Astrocyte of the spinal cord (primary cell): ENCODE measurements around the gene RBMS3.
A peak's percentile ranks its signal among the peaks of the same experiment; 100 is the strongest.
"Not testable (repeated sequence)": the region's sequence is repeated elsewhere in the genome, so short reads cannot be mapped to it uniquely, and the experiment has no call there.

ENCODE experiments used
- DNase-seq: peaks from one replicate; pipeline ENCODE4 v3.0.0; 2011; ENCODE audit warnings: low read depth, low spot score
- H3K4me3 ChIP-seq: 2 replicates; pipeline ENCODE4 v1.5.1; 2011; ENCODE audit warnings: low read depth, mild to moderate bottlenecking, low read length, moderate library complexity
- CTCF ChIP-seq: IDR thresholded peaks from 2 replicates; pipeline ENCODE4 v1.5.1; 2012; ENCODE audit warnings: low read depth, mild to moderate bottlenecking, low read length, inconsistent platforms
- in situ Hi-C: cut with HindIII; loops from 2 replicates; pipeline ENCODE4 v1.10.0; 2017; ENCODE audit warnings: low sequenced_read_pairs

Gene RBMS3

GRCh38 chr3:29649815-29650547 lies 369.1 kb downstream of the RBMS3 start:
- DNase-seq: peak; percentile 72
- H3K4me3 ChIP-seq: no peak overlapping the region
- TF ChIP-seq CTCF: no peak
- in situ Hi-C loops: no loop called here

GRCh38 chr3:29653680-29654079 lies 372.8 kb downstream of the RBMS3 start:
- H3K4me3 ChIP-seq: no peak overlapping the region
- no peak for DNase-seq
- no peak for TF ChIP-seq CTCF
- in situ Hi-C loops: no loop called here

- DNase-seq: no peak
- H3K4me3 ChIP-seq: no peak overlapping the region
- in situ Hi-C loops: no loop called here
- TF ChIP-seq CTCF: no peak
Observed at GRCh38 chr3:29655015-29655747, 374.3 kb downstream of the RBMS3 start.

GRCh38 chr3:29665688-29666087 lies 384.8 kb downstream of the RBMS3 start:
- TF ChIP-seq CTCF: no peak
- DNase-seq: no peak
- H3K4me3 ChIP-seq: no peak overlapping the region
- in situ Hi-C loops: no loop called here

GRCh38 chr3:29668233-29668632 lies 387.4 kb downstream of the RBMS3 start:
- H3K4me3 ChIP-seq: no peak overlapping the region
- in situ Hi-C loops: no loop called here
- no peak for DNase-seq
- no peak for TF ChIP-seq CTCF

- H3K4me3 ChIP-seq: no peak overlapping the region
- TF ChIP-seq CTCF: peak; percentile 5
- DNase-seq: no peak
- in situ Hi-C loops: no loop called here
Observed at GRCh38 chr3:29668728-29669127, 387.9 kb downstream of the RBMS3 start.

- H3K4me3 ChIP-seq, in situ Hi-C loops, DNase-seq: not testable (repeated sequence)
Observed at GRCh38 chr3:29670476-29670875, 389.6 kb downstream of the RBMS3 start.
